Panc1 (cell line): Measurements from ENCODE around the gene PAOX. TPM values are rescaled to one million over a fixed set of nuclear protein-coding genes. Genes with fewer than 3 reads are reported as not detected.

Source experiments
- ATAC-seq: fragments of 200-7000 bp; cut with Tn5 transposase; 2 replicates; pipeline ENCODE4 v1.9.1; 2020; ENCODE audit warnings: mild to moderate bottlenecking, moderate library complexity
- BruUV-seq: library from RNA; stranded (reverse); fragments of 400-500 nt; replicated peaks from 2 replicates; lab custom pipeline; 2021; lab: Mats Ljungman, UMichigan
- CTCF ChIA-PET: fragments of 300-600 bp; sonication (Branson Sonifier 250); formaldehyde crosslinking; loops from one replicate; lab custom pipeline; 2022; ENCODE audit warnings: antibody characterized with exemption; lab: Charles Lee
- POLR2A ChIA-PET: fragments of 300-600 bp; sonication (Branson Sonifier 250); formaldehyde crosslinking; loops from one replicate; lab custom pipeline; 2022; ENCODE audit warnings: antibody characterized with exemption; lab: Charles Lee
- DNase-seq: peaks from one replicate; pipeline ENCODE4 v3.0.0-alpha.2; 2010; ENCODE audit warnings: low read depth, low spot score
- H3K27ac ChIP-seq: 2 replicates; pipeline ENCODE4 v1.5.1; 2011; ENCODE audit warnings: mild to moderate bottlenecking, low read length, inconsistent platforms
- H3K27me3 ChIP-seq: fragments of 200-500 bp; sonication (Bioruptor generic); 2 replicates; pipeline ENCODE4 v1.6.0; 2014; ENCODE audit warnings: low read length, inconsistent platforms; ENCODE audit not compliant: control insufficient read depth, insufficient read depth
- H3K36me3 ChIP-seq: fragments of 200-500 bp; sonication (Bioruptor generic); 2 replicates; pipeline ENCODE4 v1.5.1; 2014; ENCODE audit warnings: inconsistent platforms, mild to moderate bottlenecking, low read length, moderate library complexity; ENCODE audit not compliant: control insufficient read depth, insufficient read depth
- H3K4me1 ChIP-seq: 2 replicates; pipeline ENCODE4 v1.5.1; 2011; ENCODE audit warnings: inconsistent platforms, mild to moderate bottlenecking, low read length, moderate library complexity; ENCODE audit not compliant: control insufficient read depth, insufficient read depth
- H3K4me3 ChIP-seq, 2 experiments: 2 replicates each; pipeline ENCODE4 v1.5.1; 2011 to 2012; ENCODE audit warnings: low read depth in 2 of 2, low read length in 2 of 2, mild to moderate bottlenecking in 2 of 2, inconsistent platforms in 1 of 2, moderate library complexity in 1 of 2
- H3K9me3 ChIP-seq: fragments of 200-500 bp; sonication (Bioruptor generic); 2 replicates; pipeline ENCODE4 v1.5.1; 2014; ENCODE audit warnings: low read depth, mild to moderate bottlenecking, inconsistent platforms, low read length, moderate library complexity; ENCODE audit not compliant: control insufficient read depth, insufficient read depth
- CTCF ChIP-seq: fragments of 450-650 bp; IDR thresholded peaks from 2 replicates; pipeline ENCODE4 v1.5.1; 2017; ENCODE audit warnings: mild to moderate bottlenecking
- POLR2AphosphoS5 ChIP-seq: IDR thresholded peaks from 2 replicates; pipeline ENCODE4 v1.6.1; 2012; ENCODE audit warnings: mild to moderate bottlenecking, low read depth, low read length, moderate library complexity
- REST ChIP-seq, 2 experiments: IDR thresholded peaks; 2 replicates each; pipeline ENCODE4 v1.6.1; 2011 to 2012; ENCODE audit warnings: low read depth in 2 of 2, control low read depth in 1 of 2, low read length in 1 of 2, mild to moderate bottlenecking in 1 of 2, moderate library complexity in 1 of 2; ENCODE audit not compliant: insufficient read depth in 1 of 2
- SIN3A ChIP-seq: IDR thresholded peaks from 2 replicates; pipeline ENCODE4 v1.6.1; 2012; ENCODE audit warnings: low read depth, mild to moderate bottlenecking, low read length, moderate library complexity, borderline replicate concordance; ENCODE audit not compliant: insufficient read depth
- TCF7L2 ChIP-seq: IDR thresholded peaks from 2 replicates; pipeline ENCODE4 v1.6.1; 2011; ENCODE audit warnings: mild to moderate bottlenecking, low read depth, low read length, inconsistent platforms
- in situ Hi-C: cut with HindIII; loops from 2 replicates; pipeline ENCODE4 v1.10.0; 2016; ENCODE audit warnings: low sequenced_read_pairs, low pct_unique_long_range_greater_than_20kb
- intact Hi-C: fragments of 100-400 bp; cut with micrococcal nuclease; formaldehyde crosslinking; loops from one replicate; pipeline ENCODE4 v1.10.0; 2022; ENCODE audit not compliant: unreplicated experiment
- total RNA-seq: library from RNA; stranded (reverse); gene quantifications from one replicate; pipeline ENCODE4 v1.2.1, GENCODE V29; 2021; ENCODE audit not compliant: unreplicated experiment

Gene PAOX
- total RNA-seq, 1 experiment from 2014 or later = 9.3 TPM

GRCh38 chr10:133388973-133389818, 10.1 kb downstream of the PAOX start:
- POLR2A ChIA-PET = no interaction called here
- intact Hi-C loops (no loop called here), in situ Hi-C loops (no loop called here)
- Histone ChIP-seq H3K27me3 (no peaks in the 10 kb centered on the region), H3K27ac (no peak overlapping the region), H3K9me3 (no peaks in the 10 kb centered on the region), H3K36me3 (no peaks in the 10 kb centered on the region), H3K4me3 (no peak overlapping the region), H3K4me1 (peaks cover 4% of the 10 kb centered on the region; the same call in 1 of the 2 replicates)
- DNase-seq (no peak), ATAC-seq (no peak)
- CTCF ChIA-PET = no interaction called here
- TF ChIP-seq SIN3A (no peak), POLR2AphosphoS5 (no peak), TCF7L2 (no peak), CTCF (no peak), REST (IDR thresholded peaks at IDR 0.05; ENCODE audit: insufficient read depth in 1 of 2, low read depth in 2 of 2, low read length in 1 of 2) (no peak)
- no TSS peak for BruUV-seq

GRCh38 chr10:133390597-133391248, 11.7 kb downstream of the PAOX start:
- POLR2A ChIA-PET = interaction anchor here (0.6 kb wide), 1 partner anchor 38 kb away, joined by 9 read pairs; no protein-coding TSS in a partner anchor
- Histone ChIP-seq H3K36me3 (no peaks in the 10 kb centered on the region; the same call in 1 of the 2 replicates), H3K4me3 (no peak overlapping the region), H3K27me3 (no peaks in the 10 kb centered on the region), H3K27ac (no peak overlapping the region), H3K9me3 (no peaks in the 10 kb centered on the region), H3K4me1 (peaks cover 13% of the 10 kb centered on the region)
- CTCF ChIA-PET = no interaction called here
- intact Hi-C loops = no loop called here
- DNase-seq (no peak), ATAC-seq (no peak)
- BruUV-seq = no TSS peak
- TF ChIP-seq TCF7L2 (no peak), CTCF (no peak), SIN3A (no peak), REST (IDR thresholded peaks at IDR 0.05; ENCODE audit: insufficient read depth in 1 of 2, low read depth in 2 of 2, low read length in 1 of 2) (no peak), POLR2AphosphoS5 (no peak)
- in situ Hi-C loops = no loop called here
